Esophagus muscularis mucosa (tissue), 3 donors: ENCODE measurements around the gene ANKRD40.

ENCODE experiments used
- CTCF ChIP-seq, 3 experiments: fragments of 200-600 bp in 2 of 3; fragments of 450-650 bp in 1 of 3; sonication (generic) in 2 of 3; IDR thresholded peaks; one replicate each; pipeline ENCODE4 v1.5.1; 2017 to 2019; ENCODE audit warnings: antibody characterized with exemption in 3 of 3, mild to moderate bottlenecking in 2 of 3, moderate library complexity in 1 of 3
- POLR2A ChIP-seq: fragments of 450-650 bp; IDR thresholded peaks from one replicate; pipeline ENCODE4 v1.6.1; 2017; ENCODE audit warnings: antibody characterized with exemption, moderate library complexity, mild to moderate bottlenecking, low read depth

GRCh38 chr17:50745631-50746030, 37.9 kb upstream of the ANKRD40 start:
- no peak for TF ChIP-seq POLR2A
- TF ChIP-seq CTCF (IDR thresholded peaks at IDR 0.05): no peak
